AG09319 (cell line): ENCODE data around the gene RASSF3.

Experiments
- DNase-seq: peaks from one replicate; pipeline ENCODE4 v3.0.0-alpha.2; 2010; ENCODE audit warnings: low read depth; ENCODE audit errors: extremely low read depth
- TF ChIP-seq, protein P1 (sequence below): IDR thresholded peaks from 2 replicates; pipeline ENCODE4 v1.5.1; 2011; ENCODE audit warnings: low read depth, mild to moderate bottlenecking, inconsistent platforms, low read length, moderate library complexity

RASSF3 gene

DNA sequence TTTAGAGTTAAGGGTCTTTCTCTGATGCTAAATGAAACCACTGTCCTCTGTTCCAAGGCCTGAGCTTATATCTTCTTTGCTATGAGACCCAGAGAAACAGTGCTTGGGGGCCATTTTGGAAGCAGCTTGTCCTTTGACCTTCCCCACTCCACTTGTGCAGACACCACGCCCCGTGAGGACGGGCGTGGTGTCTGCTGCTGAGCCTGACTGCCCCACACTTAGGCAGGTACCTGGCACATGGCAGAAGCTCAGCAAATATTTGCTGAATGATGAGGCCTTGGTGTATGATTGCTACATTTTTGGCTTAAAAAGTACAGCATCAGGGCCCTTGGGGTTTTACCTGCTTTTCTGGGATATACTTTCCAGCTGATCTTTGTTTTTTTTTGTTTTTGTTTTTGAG, 69.9 kb downstream of the RASSF3 start:
- TF ChIP-seq, protein P1, sequence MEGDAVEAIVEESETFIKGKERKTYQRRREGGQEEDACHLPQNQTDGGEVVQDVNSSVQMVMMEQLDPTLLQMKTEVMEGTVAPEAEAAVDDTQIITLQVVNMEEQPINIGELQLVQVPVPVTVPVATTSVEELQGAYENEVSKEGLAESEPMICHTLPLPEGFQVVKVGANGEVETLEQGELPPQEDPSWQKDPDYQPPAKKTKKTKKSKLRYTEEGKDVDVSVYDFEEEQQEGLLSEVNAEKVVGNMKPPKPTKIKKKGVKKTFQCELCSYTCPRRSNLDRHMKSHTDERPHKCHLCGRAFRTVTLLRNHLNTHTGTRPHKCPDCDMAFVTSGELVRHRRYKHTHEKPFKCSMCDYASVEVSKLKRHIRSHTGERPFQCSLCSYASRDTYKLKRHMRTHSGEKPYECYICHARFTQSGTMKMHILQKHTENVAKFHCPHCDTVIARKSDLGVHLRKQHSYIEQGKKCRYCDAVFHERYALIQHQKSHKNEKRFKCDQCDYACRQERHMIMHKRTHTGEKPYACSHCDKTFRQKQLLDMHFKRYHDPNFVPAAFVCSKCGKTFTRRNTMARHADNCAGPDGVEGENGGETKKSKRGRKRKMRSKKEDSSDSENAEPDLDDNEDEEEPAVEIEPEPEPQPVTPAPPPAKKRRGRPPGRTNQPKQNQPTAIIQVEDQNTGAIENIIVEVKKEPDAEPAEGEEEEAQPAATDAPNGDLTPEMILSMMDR: no peak
- no peak for DNase-seq

DNA sequence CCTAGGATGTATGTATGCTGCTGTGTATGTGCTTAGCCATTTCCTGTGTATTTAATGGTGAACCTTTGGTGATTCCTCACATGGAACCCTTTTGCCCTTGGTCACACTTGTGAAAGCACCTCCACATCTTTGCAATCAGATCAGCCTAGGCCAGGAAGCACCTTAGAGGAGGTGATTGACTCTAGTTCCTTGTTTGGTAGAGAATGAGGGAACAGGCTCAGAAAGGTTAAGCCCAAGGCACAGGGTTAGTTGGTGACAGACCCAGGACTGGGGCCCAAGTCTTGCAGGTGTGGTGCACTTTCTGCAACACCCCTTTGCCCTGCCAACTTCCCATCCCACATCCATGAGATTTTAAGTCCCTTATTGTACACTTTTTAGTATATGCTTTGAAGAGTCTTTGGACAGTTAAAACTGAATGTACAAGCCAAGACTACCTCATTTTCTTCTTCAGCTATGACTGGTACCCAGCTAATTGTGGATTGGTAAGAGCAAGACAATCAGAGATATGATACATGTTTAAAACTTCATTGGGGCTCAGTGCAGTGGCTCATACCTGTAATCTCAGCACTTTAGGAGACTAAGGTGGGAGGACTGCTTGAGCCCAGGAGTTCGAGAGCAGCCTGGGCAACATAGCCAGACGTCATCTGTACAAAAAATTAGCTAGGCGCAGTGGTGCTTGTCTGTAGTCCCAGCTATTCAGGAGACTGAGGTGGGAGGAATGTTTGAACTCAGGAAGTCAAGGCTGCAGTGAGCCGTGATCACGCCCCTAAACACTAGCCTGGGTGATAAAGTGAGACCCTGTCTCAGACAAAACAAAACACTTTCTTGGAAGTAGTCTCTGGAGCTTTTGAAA, 71.1 kb downstream of the RASSF3 start:
- TF ChIP-seq, protein P1: no peak

DNA sequence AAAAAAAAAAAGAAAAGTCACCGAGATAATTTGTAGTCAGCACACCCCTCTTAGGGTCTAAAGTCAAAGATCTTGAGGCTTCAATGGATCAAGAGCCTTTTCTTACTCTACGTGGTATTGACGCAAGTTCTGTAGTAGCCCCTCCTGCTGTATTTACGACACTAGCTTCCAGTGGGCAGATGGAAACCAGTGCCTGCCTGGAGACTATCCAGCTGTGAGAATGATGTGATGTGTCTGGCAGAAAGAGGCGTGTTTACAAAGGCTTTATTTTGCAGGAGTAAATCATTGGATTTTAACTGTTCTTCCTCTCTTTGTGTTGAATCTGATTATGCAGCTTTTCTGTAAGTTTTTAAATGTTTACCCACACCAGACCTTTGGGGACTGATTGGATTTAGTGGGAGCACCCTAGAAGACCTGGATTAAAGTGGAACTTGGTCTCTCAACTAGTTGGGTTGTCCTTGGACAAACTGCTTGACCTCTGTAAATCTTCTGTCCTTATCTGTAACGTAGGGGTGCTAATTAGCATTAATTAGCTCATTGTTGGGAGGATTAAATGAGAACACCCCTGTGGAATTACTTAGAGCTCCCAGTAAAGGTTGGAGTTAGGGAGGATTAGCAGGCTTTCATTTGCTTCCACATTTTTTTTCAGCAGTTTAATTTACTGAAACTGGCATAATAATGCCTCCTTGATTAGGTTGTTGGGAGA, 72.4 kb downstream of the RASSF3 start:
- no peak for DNase-seq
- TF ChIP-seq, protein P1: no peak

More for the DNA sequence above, 71.1 kb downstream of the RASSF3 start:
- no peak for DNase-seq

DNA sequence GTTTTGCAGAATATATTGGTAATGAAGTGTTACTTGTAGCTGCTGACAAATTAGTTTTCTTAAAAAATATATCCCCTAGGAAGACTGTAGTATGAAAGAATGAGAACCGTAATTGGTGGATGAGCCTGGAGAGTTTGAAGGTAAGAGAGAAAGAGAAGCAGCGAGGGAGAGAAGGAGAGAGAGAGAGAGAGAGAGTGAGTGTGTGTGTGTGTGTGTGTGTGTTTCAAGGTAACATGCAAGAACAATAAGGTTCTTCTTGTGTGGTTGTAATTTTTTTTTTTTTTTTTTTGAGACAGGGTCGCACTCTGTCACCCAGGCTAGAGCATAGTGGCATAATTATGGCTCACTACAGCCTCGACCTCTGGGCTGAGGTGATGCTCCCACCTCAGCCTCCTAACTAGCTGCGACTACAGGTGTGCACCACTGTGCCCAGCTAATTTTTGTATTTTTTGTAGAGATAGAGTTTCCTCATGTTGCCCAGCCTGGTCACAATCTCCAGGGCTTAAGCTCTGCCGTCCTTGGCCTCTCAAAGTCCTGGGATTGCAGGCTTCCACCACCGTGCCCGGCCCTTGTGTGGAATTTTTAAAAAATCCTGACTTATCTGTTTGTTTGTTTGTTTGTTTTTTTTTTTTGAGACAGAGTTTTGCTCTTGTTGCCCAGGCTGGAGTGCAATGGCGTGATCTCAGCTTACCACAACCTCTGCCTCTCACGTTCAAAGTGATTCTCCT, 73.7 kb downstream of the RASSF3 start:
- no peak for DNase-seq
- TF ChIP-seq, protein P1: no peak

DNA sequence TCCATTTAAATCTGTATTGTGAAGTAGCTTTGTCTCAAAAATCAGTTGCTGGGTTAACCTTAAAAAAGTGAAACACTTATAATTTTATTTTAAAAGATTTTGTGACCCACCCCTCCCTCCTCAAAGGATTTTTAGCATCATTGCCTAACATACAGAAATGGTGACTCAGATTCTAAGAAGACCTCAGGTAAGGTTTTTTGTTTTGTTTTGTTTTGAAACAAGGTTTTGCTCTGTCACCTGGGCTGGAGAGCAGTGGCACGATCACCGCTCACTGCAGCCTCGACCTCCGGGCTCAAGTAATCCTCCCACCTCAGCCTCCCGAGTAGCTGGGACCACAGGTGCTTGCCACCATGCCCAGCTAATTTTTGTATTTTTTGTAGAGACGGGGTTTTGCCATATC, 74.8 kb downstream of the RASSF3 start:
- no peak for DNase-seq
- TF ChIP-seq, protein P1: no peak

DNA sequence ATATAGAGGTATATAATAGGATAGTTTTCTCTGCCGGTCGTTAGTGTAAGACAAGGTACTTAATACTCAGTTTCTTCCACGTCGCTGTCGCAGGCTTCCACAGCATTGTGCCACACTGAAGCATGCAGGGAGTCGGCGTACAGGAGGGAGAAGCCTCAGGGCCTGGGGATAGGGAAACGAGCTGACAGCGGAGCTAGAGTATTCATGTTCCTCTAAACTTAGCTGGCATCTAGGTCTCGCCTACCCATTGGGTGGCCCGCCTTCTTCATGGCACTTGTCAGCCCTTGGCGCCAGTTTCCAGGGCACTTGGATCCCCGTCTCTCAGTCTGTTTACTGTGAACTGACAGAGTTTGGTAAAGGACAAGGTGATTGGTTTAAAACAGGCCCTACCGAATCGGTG, 75.3 kb downstream of the RASSF3 start:
- DNase-seq: no peak
- TF ChIP-seq, protein P1: no peak
